CD4-positive, alpha-beta T cell treated with Interleukin-6 at 100 ng/mL for 8 hours (primary cell): ENCODE data around the gene KANK4.

Source experiments
- DNase-seq: peaks from one replicate; pipeline ENCODE4 v3.0.0-alpha.2; 2020; ENCODE audit warnings: mixed read lengths, low spot score

KANK4 gene

GRCh38 chr1:62304515-62304914 lies 14.7 kb downstream of the KANK4 start:
- DNase-seq = no peak

GRCh38 chr1:62301726-62302390 lies 17.4 kb downstream of the KANK4 start:
- no peak for DNase-seq

GRCh38 chr1:62299426-62300200 lies 19.6 kb downstream of the KANK4 start:
- DNase-seq = no peak

GRCh38 chr1:62295921-62296491 lies 23.2 kb downstream of the KANK4 start:
- peak; percentile 18 for DNase-seq

- no peak for DNase-seq
Observed at GRCh38 chr1:62294261-62294660, 25.0 kb downstream of the KANK4 start.

- DNase-seq = no peak
Observed at GRCh38 chr1:62288662-62289061, 30.6 kb downstream of the KANK4 start.

- DNase-seq = no peak
Observed at GRCh38 chr1:62288224-62288623, 31.0 kb downstream of the KANK4 start.

GRCh38 chr1:62286786-62287224 lies 32.4 kb downstream of the KANK4 start:
- DNase-seq = no peak

GRCh38 chr1:62285984-62286785 lies 33.0 kb downstream of the KANK4 start:
- no peak for DNase-seq

GRCh38 chr1:62285440-62285839 lies 33.8 kb downstream of the KANK4 start:
- DNase-seq = no peak

- no peak for DNase-seq
Observed at GRCh38 chr1:62283986-62284385, 35.2 kb downstream of the KANK4 start.

GRCh38 chr1:62282909-62283755 lies 36.1 kb downstream of the KANK4 start:
- DNase-seq = no peak

- no peak for DNase-seq
Observed at GRCh38 chr1:62281922-62282555, 37.2 kb downstream of the KANK4 start.

- no peak for DNase-seq
Observed at GRCh38 chr1:62280960-62281465, 38.2 kb downstream of the KANK4 start.

GRCh38 chr1:62280150-62280549 lies 39.1 kb downstream of the KANK4 start:
- DNase-seq = no peak

- no peak for DNase-seq
Observed at GRCh38 chr1:62276791-62277190, 42.4 kb downstream of the KANK4 start.

- no peak for DNase-seq
Observed at GRCh38 chr1:62274496-62275485, 44.4 kb downstream of the KANK4 start.

GRCh38 chr1:62273953-62274352 lies 45.3 kb downstream of the KANK4 start:
- no peak for DNase-seq

GRCh38 chr1:62271948-62272728 lies 47.1 kb downstream of the KANK4 start:
- peak; percentile 69 for DNase-seq
